Astrocyte (in vitro differentiated cells and primary cell): ENCODE results near the gene KCTD15. TPM values are rescaled to one million over a fixed set of nuclear protein-coding genes. Genes with fewer than 3 reads are reported as not detected.

Experiments
- DNase-seq: peaks from one replicate; pipeline ENCODE4 v3.0.0-alpha.2; 2010; ENCODE audit warnings: low read depth
- FAIRE-seq: peaks from 2 replicates; lab custom pipeline; 2011; peaks lifted over from hg19 to GRCh38; lab: Jason Lieb, UNC
- H2AFZ ChIP-seq: 2 replicates; pipeline ENCODE4 v1.6.0; 2012; ENCODE audit warnings: low read depth, low read length, inconsistent platforms
- H3K27ac ChIP-seq: 2 replicates; pipeline ENCODE4 v1.5.1; 2011; ENCODE audit warnings: low read depth, low read length, inconsistent platforms
- H3K27me3 ChIP-seq: 2 replicates; pipeline ENCODE4 v1.6.0; 2011; ENCODE audit warnings: low read length, inconsistent platforms; ENCODE audit not compliant: insufficient read depth
- H3K36me3 ChIP-seq: 2 replicates; pipeline ENCODE4 v1.5.1; 2011; ENCODE audit warnings: low read length, inconsistent platforms; ENCODE audit not compliant: insufficient read depth
- H3K4me1 ChIP-seq: 2 replicates; pipeline ENCODE4 v1.5.1; 2011; ENCODE audit warnings: low read length, inconsistent platforms; ENCODE audit not compliant: insufficient read depth
- H3K4me2 ChIP-seq: 2 replicates; pipeline ENCODE4 v1.6.0; 2012; ENCODE audit warnings: low read length, inconsistent platforms
- H3K4me3 ChIP-seq: 2 replicates; pipeline ENCODE4 v1.5.1; 2011; ENCODE audit warnings: low read depth, mild to moderate bottlenecking, low read length, inconsistent platforms; ENCODE audit not compliant: insufficient read depth
- H3K79me2 ChIP-seq: 2 replicates; pipeline ENCODE4 v1.6.0; 2012; ENCODE audit warnings: mild to moderate bottlenecking, low read length, inconsistent platforms; ENCODE audit not compliant: insufficient read depth
- H3K9ac ChIP-seq: 2 replicates; pipeline ENCODE4 v1.6.0; 2012; ENCODE audit warnings: mild to moderate bottlenecking, low read length, inconsistent platforms
- H3K9me3 ChIP-seq: 2 replicates; pipeline ENCODE4 v1.5.1; 2012; ENCODE audit warnings: low read depth, mild to moderate bottlenecking, low read length, inconsistent platforms; ENCODE audit not compliant: insufficient read depth
- H4K20me1 ChIP-seq: 2 replicates; pipeline ENCODE4 v1.6.0; 2012; ENCODE audit warnings: low read length, inconsistent platforms; ENCODE audit not compliant: insufficient read depth
- H3K27ac Mint-ChIP-seq: one replicate; pipeline ENCODE4 v1.8.0; 2021; ENCODE audit warnings: mild to moderate bottlenecking, mixed read lengths; ENCODE audit not compliant: unreplicated experiment
- H3K27me3 Mint-ChIP-seq: one replicate; pipeline ENCODE4 v1.8.0; 2021; ENCODE audit warnings: low read depth, mixed read lengths; ENCODE audit not compliant: unreplicated experiment
- H3K36me3 Mint-ChIP-seq: one replicate; pipeline ENCODE4 v1.8.0; 2021; ENCODE audit warnings: low read depth, mixed read lengths; ENCODE audit not compliant: unreplicated experiment
- H3K4me1 Mint-ChIP-seq: one replicate; pipeline ENCODE4 v1.8.0; 2021; ENCODE audit warnings: low read depth, mixed read lengths; ENCODE audit not compliant: unreplicated experiment
- H3K4me3 Mint-ChIP-seq: one replicate; pipeline ENCODE4 v1.8.0; 2021; ENCODE audit warnings: mild to moderate bottlenecking, moderate library complexity, mixed read lengths; ENCODE audit not compliant: unreplicated experiment
- H3K9me3 Mint-ChIP-seq: one replicate; pipeline ENCODE4 v1.8.0; 2021; ENCODE audit warnings: mild to moderate bottlenecking, mixed read lengths; ENCODE audit not compliant: unreplicated experiment
- EZH2 ChIP-seq: IDR thresholded peaks from 2 replicates; pipeline ENCODE4 v1.6.1; 2012; ENCODE audit warnings: mild to moderate bottlenecking, low read length, inconsistent platforms; ENCODE audit not compliant: insufficient read depth
- total RNA-seq: library from RNA; stranded (reverse); gene quantifications from 2 replicates; pipeline ENCODE4 v1.2.1, GENCODE V29; 2021
- TF ChIP-seq, protein P1 (sequence below): IDR thresholded peaks from 2 replicates; pipeline ENCODE4 v1.5.1; 2011; ENCODE audit warnings: low read depth, mild to moderate bottlenecking, inconsistent platforms, low read length, moderate library complexity; ENCODE audit not compliant: insufficient read depth

Gene KCTD15
- total RNA-seq, 1 donor from 2014 or later = 43.3 TPM

DNA sequence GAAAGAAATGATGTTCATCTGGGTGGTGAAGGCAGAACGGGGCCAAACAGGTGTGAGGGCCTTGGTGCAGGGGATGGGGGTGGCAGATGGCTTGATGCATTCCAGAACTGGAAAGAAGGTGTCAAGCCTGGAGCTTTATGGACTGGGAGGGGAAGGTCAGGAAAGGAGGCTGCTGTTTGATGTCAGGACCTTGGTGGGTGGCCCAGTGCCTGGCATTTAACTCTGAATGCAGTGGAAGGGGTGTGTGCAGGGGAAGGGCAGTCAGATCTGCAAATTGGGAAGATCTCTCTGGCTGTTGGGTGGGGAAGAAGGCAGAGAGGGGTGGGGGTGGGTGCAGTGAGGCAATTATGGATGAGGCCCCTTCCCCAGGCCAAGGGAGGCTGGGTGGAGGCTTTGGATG lies 11.7 kb downstream of the KCTD15 start:
- DNase-seq = no peak
- no peak overlapping the region for H2AFZ ChIP-seq
- H3K9me3 ChIP-seq = no peaks in the 10 kb centered on the region
- H3K4me3 Mint-ChIP-seq = no peak overlapping the region
- H3K27ac ChIP-seq = no peak overlapping the region
- H3K79me2 ChIP-seq = peaks cover 34% of the 10 kb centered on the region
- no peaks in the 10 kb centered on the region for H3K27me3 Mint-ChIP-seq
- no peak overlapping the region for H3K27ac Mint-ChIP-seq
- no peaks in the 10 kb centered on the region for H3K4me1 ChIP-seq
- H3K36me3 Mint-ChIP-seq = peaks cover 16% of the 10 kb centered on the region
- H3K4me2 ChIP-seq = no peak overlapping the region
- H3K4me3 ChIP-seq = no peak overlapping the region
- no peaks in the 10 kb centered on the region for H3K27me3 ChIP-seq
- peaks cover 8% of the 10 kb centered on the region for H3K4me1 Mint-ChIP-seq
- peaks cover 68% of the 10 kb centered on the region for H4K20me1 ChIP-seq
- H3K36me3 ChIP-seq = peaks cover 21% of the 10 kb centered on the region
- H3K9ac ChIP-seq = no peak overlapping the region
- TF ChIP-seq, protein P1, sequence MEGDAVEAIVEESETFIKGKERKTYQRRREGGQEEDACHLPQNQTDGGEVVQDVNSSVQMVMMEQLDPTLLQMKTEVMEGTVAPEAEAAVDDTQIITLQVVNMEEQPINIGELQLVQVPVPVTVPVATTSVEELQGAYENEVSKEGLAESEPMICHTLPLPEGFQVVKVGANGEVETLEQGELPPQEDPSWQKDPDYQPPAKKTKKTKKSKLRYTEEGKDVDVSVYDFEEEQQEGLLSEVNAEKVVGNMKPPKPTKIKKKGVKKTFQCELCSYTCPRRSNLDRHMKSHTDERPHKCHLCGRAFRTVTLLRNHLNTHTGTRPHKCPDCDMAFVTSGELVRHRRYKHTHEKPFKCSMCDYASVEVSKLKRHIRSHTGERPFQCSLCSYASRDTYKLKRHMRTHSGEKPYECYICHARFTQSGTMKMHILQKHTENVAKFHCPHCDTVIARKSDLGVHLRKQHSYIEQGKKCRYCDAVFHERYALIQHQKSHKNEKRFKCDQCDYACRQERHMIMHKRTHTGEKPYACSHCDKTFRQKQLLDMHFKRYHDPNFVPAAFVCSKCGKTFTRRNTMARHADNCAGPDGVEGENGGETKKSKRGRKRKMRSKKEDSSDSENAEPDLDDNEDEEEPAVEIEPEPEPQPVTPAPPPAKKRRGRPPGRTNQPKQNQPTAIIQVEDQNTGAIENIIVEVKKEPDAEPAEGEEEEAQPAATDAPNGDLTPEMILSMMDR = no peak
- TF ChIP-seq EZH2 = no peak
- no peak for FAIRE-seq
- H3K9me3 Mint-ChIP-seq = no peaks in the 10 kb centered on the region

DNA sequence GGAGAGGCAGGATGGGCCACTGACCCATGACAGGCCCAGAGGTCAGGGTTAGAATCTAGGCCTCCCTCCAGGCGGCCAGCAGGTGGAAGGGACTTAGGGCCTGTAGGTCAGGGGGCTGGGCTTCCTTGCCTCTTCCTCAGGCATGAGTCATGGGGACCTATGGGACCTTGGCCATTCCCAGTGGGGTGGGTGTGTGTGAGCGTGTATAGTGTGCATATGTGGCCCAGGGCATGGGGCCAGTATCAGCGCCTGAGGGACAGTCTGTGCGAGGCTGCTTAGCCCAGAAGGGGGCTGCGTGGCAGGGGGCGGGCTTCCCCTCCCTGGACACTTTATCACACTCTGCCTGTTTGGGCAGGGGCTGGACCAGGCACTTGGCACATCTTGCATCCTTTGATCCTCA lies 13.3 kb downstream of the KCTD15 start:
- no peak overlapping the region for H3K4me3 ChIP-seq
- H2AFZ ChIP-seq = no peak overlapping the region
- no peak overlapping the region for H3K27ac Mint-ChIP-seq
- no peaks in the 10 kb centered on the region for H3K27me3 Mint-ChIP-seq
- peaks cover 23% of the 10 kb centered on the region for H3K36me3 Mint-ChIP-seq
- no peak overlapping the region for H3K27ac ChIP-seq
- no peak overlapping the region for H3K4me3 Mint-ChIP-seq
- no peaks in the 10 kb centered on the region for H3K9me3 Mint-ChIP-seq
- H3K36me3 ChIP-seq = peaks cover 13% of the 10 kb centered on the region
- H3K27me3 ChIP-seq = no peaks in the 10 kb centered on the region
- H4K20me1 ChIP-seq = peaks cover 62% of the 10 kb centered on the region
- no peaks in the 10 kb centered on the region for H3K4me1 ChIP-seq
- DNase-seq = no peak
- H3K9me3 ChIP-seq = no peaks in the 10 kb centered on the region
- H3K4me2 ChIP-seq = no peak overlapping the region
- peaks cover 12% of the 10 kb centered on the region for H3K4me1 Mint-ChIP-seq
- no peak overlapping the region for H3K9ac ChIP-seq
- H3K79me2 ChIP-seq = peaks cover 18% of the 10 kb centered on the region
- FAIRE-seq = no peak
- no peak for TF ChIP-seq EZH2
- TF ChIP-seq, protein P1 = no peak

DNA sequence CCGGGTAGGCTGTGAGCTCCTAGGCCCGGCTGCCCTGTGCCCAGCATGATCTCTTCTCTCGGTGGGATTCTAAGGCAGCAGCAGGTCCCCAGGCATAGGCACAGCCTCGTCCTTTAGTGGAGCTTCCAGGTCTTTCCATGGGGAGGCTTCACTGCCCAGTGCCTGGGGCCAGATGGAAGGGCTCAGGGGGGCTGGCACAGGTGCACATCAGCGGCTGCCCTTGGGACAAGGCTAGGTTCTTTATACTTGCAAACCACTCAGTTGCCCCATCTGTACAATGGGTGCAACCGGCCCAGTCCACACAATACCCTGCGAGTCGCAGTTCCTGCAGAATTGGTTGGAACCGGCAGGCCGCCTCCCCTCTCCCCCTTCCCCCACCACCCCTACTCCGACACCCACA lies 14.2 kb downstream of the KCTD15 start:
- no peak for TF ChIP-seq EZH2
- TF ChIP-seq, protein P1 = no peak
- H3K27ac Mint-ChIP-seq = no peak overlapping the region
- FAIRE-seq (no peak), DNase-seq (no peak)
- no peaks in the 10 kb centered on the region for H3K9me3 Mint-ChIP-seq
- Histone ChIP-seq H3K4me3 (no peak overlapping the region), H3K4me1 (no peaks in the 10 kb centered on the region), H3K27ac (no peak overlapping the region), H3K27me3 (no peaks in the 10 kb centered on the region), H2AFZ (no peak overlapping the region), H3K36me3 (peaks cover 11% of the 10 kb centered on the region), H3K4me2 (no peak overlapping the region), H3K79me2 (peaks cover 10% of the 10 kb centered on the region), H3K9ac (no peak overlapping the region), H4K20me1 (peaks cover 54% of the 10 kb centered on the region), H3K9me3 (no peaks in the 10 kb centered on the region)
- peaks cover 20% of the 10 kb centered on the region for H3K36me3 Mint-ChIP-seq
- H3K4me3 Mint-ChIP-seq = no peak overlapping the region
- H3K27me3 Mint-ChIP-seq = no peaks in the 10 kb centered on the region
- peaks cover 14% of the 10 kb centered on the region for H3K4me1 Mint-ChIP-seq
